HEK293 (cell line): ENCODE data around the gene TPRN.

Experiments
- ZFP37 ChIP-seq: fragments of 450-650 bp; formaldehyde crosslinking; IDR thresholded peaks from 2 replicates; pipeline ENCODE4 v1.5.1; 2016; ENCODE audit warnings: missing biosample characterization, missing genetic modification characterization
- ZSCAN18 ChIP-seq: fragments of 450-650 bp; formaldehyde crosslinking; IDR thresholded peaks from 2 replicates; pipeline ENCODE4 v1.5.1; 2016; ENCODE audit warnings: missing biosample characterization, missing genetic modification characterization

GRCh38 chr9:137145731-137146526, 54.6 kb downstream of the TPRN start:
- TF ChIP-seq ZSCAN18 = no peak
- TF ChIP-seq ZFP37 (tag by site-specific recombination) = no peak
